GM21515 (cell line): ENCODE data around the gene TBXAS1.

Experiments
- ATAC-seq: cut with Tn5 transposase; IDR thresholded peaks from one replicate; pipeline ENCODE4 v1.9.1; 2021; ENCODE audit not compliant: unreplicated experiment

The TBXAS1 gene

DNA sequence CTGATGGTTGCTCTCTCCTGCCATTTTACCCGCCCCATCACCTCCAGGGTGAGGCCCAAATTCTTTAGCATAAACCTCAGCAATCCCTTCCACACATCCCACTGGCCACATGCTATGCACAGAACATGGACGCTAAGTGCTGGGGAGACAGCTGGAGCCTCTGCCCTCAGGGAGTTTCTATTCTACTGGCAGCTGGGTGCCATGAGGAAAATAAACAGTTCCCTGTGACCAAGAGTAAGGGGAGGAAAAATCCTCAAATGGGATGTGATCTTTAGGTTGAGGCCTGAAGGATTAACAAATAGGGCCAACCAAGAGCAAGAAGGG lies 232.5 kb downstream of the TBXAS1 start:
- no peak for ATAC-seq

DNA sequence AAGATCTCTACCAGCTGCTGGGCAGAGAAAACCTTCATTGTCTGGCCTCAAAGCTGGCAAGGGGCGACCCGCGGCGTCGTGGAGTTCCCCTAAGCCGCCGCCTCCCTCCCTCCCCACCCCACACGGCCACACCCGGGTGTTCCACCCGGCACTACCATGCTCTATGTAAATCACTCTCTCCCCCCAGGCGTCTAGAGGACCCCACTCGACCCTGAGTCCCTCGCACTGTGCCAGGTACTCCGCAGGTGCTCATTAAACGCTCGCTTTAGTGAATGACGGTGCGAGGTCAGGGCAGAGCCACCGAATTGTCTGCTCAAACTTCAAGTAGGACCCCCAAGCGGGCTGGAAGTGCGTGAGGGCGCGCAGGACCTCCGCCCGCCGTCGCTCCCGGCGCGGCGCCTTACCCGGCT lies 233.1 kb downstream of the TBXAS1 start:
- peak; percentile 21 for ATAC-seq

DNA sequence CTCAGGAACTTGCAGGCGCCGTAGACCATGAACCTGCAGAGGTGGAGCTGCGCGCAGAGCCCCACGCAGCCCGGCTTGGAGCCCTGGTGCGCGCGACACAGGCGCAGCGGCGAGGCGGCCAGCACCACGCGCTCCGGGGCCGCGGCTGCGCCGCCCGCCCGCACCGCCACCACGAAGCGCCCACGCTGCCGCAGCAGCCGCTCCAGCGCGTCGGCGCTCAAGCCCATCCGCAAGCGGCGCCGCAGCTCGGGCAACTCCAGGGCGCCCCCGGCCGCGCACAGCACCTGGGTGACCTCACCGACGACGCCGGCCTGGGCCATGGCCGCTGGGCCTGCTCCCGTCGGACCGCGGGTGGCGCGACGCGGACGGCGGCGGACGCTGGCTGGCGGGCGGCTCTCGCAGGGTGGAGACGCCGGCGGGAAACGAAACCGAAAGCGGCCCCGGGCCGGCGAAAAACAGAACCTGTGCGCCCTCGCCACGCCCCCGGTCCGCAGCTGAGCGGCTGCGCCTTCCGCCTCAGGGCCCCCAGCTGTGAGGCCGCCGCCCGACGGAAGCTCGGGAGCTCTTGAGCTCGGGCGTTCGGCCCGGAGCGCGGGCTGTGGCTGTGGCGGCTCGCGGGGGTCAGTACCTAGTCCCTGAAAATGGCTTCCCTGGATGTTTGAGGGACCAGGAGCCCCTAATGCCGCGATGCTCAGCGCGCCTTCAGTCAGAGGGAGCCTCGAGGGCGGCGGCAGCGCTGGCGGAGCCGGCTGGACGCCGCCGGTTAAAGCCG lies 233.7 kb downstream of the TBXAS1 start, which contains the start of gene PARP12:
TSS of gene PARP12 (minus strand) at position 424 of the 772 bp plus-strand sequence. CDS start at position 320, 104 bp downstream.
- peak; percentile 91 for ATAC-seq

DNA sequence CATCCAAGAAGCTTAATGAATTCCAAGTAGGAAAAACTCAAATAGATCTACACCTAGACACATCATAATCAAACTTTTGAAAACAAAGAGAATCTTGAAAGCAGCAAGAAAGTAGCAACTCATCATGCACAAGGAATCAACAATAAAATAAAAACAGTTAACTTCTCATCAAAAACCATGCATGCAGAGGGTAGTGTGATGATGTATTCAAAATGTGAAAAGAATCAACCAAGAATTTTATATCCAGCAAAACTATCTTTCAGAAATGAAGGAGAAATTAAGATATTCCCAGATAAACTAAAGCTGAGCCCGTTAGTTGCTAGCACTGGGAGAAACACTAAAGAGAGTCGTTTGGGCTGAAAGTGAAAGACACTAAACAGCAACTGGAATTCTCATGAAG lies 238.0 kb downstream of the TBXAS1 start:
- ATAC-seq = no peak

DNA sequence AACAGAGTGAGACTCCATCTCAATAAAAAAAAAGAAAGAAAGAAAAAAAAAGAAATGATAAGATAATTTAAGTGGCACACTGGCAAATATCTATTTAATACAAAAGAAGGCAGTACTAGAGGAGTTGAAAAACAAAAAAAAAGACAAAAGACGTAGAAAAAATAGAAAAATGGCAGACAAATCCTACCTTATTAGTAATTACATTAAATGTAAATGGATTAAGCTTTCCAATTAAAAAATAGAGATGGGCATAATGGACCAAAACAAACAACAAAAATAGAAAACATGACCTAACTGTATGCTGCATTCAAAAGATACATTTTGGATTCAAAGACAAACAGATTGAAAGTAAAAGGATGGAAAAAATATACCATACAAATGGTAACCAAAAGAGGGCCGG lies 239.0 kb downstream of the TBXAS1 start:
- no peak for ATAC-seq

DNA sequence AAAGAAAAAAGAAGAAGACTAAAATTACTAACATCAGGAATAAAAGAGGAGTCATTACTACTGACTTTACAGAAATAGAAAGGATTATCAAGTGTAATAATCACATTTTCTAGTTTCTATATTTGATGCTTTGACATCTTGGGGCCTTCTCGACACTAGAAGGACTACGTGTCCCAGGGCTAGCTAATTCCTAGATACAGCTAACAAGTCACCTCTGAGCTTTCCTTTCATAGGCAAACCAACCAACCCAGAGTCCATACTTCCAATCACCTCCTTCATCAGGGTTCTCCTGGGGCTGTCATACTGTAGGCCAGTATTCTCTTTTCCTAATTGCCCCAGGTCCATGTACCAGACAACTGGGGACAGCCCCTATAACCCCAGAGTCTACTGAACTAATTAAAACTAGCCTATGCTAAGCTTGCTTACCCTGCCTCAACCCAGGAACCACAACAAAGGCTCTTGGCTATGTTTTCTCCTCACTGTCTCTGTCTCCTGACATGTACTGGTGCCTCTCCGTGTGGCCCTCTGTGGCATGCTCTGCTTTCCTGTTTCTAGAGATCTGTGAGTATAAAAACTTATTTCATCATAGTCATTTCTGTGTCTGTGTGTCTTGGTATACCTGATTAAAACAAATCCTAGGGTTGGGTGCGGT lies 240.4 kb downstream of the TBXAS1 start:
- no peak for ATAC-seq
